Measurements from ENCODE around the gene ARVCF. TPM values are rescaled to one million over a fixed set of nuclear protein-coding genes. Genes with fewer than 3 reads are reported as not detected.

ARVCF gene
- total RNA-seq, 1 experiment from 2014 or later: 12.0 TPM

GRCh38 chr22:20062766-20063083 is 46.1 kb upstream of the ARVCF start:
- no peak overlapping the region for H3K27ac Mint-ChIP-seq (ENCODE audit: unreplicated experiment)

GRCh38 chr22:20062043-20062765 is 45.6 kb upstream of the ARVCF start:
- Mint-ChIP-seq H3K4me1 (ENCODE audit: low read depth, unreplicated experiment) (no peaks in the 10 kb centered on the region), H3K27ac (ENCODE audit: unreplicated experiment) (no peak overlapping the region), H3K27me3 (ENCODE audit: insufficient read depth, unreplicated experiment) (no peaks in the 10 kb centered on the region), H3K4me3 (ENCODE audit: unreplicated experiment) (no peak overlapping the region), H3K9me3 (ENCODE audit: unreplicated experiment) (no peaks in the 10 kb centered on the region), H3K36me3 (ENCODE audit: insufficient read depth, unreplicated experiment) (peaks cover 5% of the 10 kb centered on the region)
- Histone ChIP-seq H3K27me3 (replicated peaks; ENCODE audit: control insufficient read depth, insufficient read depth, low read length) (no peaks in the 10 kb centered on the region), H3K4me1 (no peaks in the 10 kb centered on the region), H3K4me3 (ENCODE audit: low read depth, low read length) (no peak overlapping the region), H3K36me3 (ENCODE audit: control insufficient read depth, insufficient read depth, low read length) (no peaks in the 10 kb centered on the region; the same call in 1 of the 2 replicates), H3K9me3 (no peaks in the 10 kb centered on the region)
- no TSS peak for BruUV-seq (replicated peaks)
- POLR2A ChIA-PET: no interaction called here
- CTCF ChIA-PET: no interaction called here
- intact Hi-C loops (cut with micrococcal nuclease; ENCODE audit: unreplicated experiment): no loop called here
- no peak for TF ChIP-seq CTCF (IDR thresholded peaks at IDR 0.05; ENCODE audit: insufficient read depth in 1 of 2, low read depth in 1 of 2, low read length in 1 of 2, severe bottlenecking in 1 of 2, unreplicated experiment in 1 of 2)
- DNase-seq: no peak

More at GRCh38 chr22:20062766-20063083, 46.1 kb upstream of the ARVCF start:
- TF ChIP-seq CTCF (IDR thresholded peaks at IDR 0.05; ENCODE audit: insufficient read depth in 1 of 2, low read depth in 1 of 2, low read length in 1 of 2, severe bottlenecking in 1 of 2, unreplicated experiment in 1 of 2): no peak
- POLR2A ChIA-PET: no interaction called here
- no peak overlapping the region for H3K4me3 ChIP-seq (ENCODE audit: low read depth, low read length)
- Mint-ChIP-seq H3K36me3 (ENCODE audit: insufficient read depth, unreplicated experiment) (peaks cover 5% of the 10 kb centered on the region), H3K4me3 (ENCODE audit: unreplicated experiment) (no peak overlapping the region), H3K27me3 (ENCODE audit: insufficient read depth, unreplicated experiment) (no peaks in the 10 kb centered on the region), H3K4me1 (ENCODE audit: low read depth, unreplicated experiment) (no peaks in the 10 kb centered on the region), H3K9me3 (ENCODE audit: unreplicated experiment) (no peaks in the 10 kb centered on the region)
- no peaks in the 10 kb centered on the region; the same call in 1 of the 2 replicates for H3K36me3 ChIP-seq (ENCODE audit: control insufficient read depth, insufficient read depth, low read length)
- no peaks in the 10 kb centered on the region for H3K9me3 ChIP-seq
- CTCF ChIA-PET: no interaction called here
- no peaks in the 10 kb centered on the region for H3K4me1 ChIP-seq
- intact Hi-C loops (cut with micrococcal nuclease; ENCODE audit: unreplicated experiment): no loop called here
- no peak for DNase-seq
- no TSS peak for BruUV-seq (replicated peaks)
- no peaks in the 10 kb centered on the region for H3K27me3 ChIP-seq (replicated peaks; ENCODE audit: control insufficient read depth, insufficient read depth, low read length)

- Mint-ChIP-seq H3K4me1 (ENCODE audit: low read depth, unreplicated experiment) (no peaks in the 10 kb centered on the region), H3K4me3 (ENCODE audit: unreplicated experiment) (no peak overlapping the region), H3K9me3 (ENCODE audit: unreplicated experiment) (no peaks in the 10 kb centered on the region), H3K27ac (ENCODE audit: unreplicated experiment) (no peak overlapping the region), H3K36me3 (ENCODE audit: insufficient read depth, unreplicated experiment) (peaks cover 7% of the 10 kb centered on the region), H3K27me3 (ENCODE audit: insufficient read depth, unreplicated experiment) (no peaks in the 10 kb centered on the region)
- H3K36me3 ChIP-seq (ENCODE audit: control insufficient read depth, insufficient read depth, low read length): no peaks in the 10 kb centered on the region; the same call in 1 of the 2 replicates
- no peaks in the 10 kb centered on the region for H3K4me1 ChIP-seq
- H3K27me3 ChIP-seq (replicated peaks; ENCODE audit: control insufficient read depth, insufficient read depth, low read length): no peaks in the 10 kb centered on the region
- intact Hi-C loops (cut with micrococcal nuclease; ENCODE audit: unreplicated experiment): no loop called here
- CTCF ChIA-PET: no interaction called here
- POLR2A ChIA-PET: no interaction called here
- no peak for DNase-seq
- no peaks in the 10 kb centered on the region for H3K9me3 ChIP-seq
- no peak overlapping the region for H3K4me3 ChIP-seq (ENCODE audit: low read depth, low read length)
- no peak for TF ChIP-seq CTCF (IDR thresholded peaks at IDR 0.05; ENCODE audit: insufficient read depth in 1 of 2, low read depth in 1 of 2, low read length in 1 of 2, severe bottlenecking in 1 of 2, unreplicated experiment in 1 of 2)
- BruUV-seq (replicated peaks): no TSS peak
These were observed 44.8 kb upstream of the ARVCF start for GRCh38 chr22:20061481-20061861.

Data from Caco-2 (cell line).